HG02943 (cell line): ENCODE measurements around the gene ZIC4.

Source experiments
- ATAC-seq: cut with Tn5 transposase; IDR thresholded peaks from one replicate; pipeline ENCODE4 v1.9.1; 2021; ENCODE audit warnings: mild to moderate bottlenecking, low read depth, moderate library complexity; ENCODE audit not compliant: unreplicated experiment

Gene ZIC4

DNA sequence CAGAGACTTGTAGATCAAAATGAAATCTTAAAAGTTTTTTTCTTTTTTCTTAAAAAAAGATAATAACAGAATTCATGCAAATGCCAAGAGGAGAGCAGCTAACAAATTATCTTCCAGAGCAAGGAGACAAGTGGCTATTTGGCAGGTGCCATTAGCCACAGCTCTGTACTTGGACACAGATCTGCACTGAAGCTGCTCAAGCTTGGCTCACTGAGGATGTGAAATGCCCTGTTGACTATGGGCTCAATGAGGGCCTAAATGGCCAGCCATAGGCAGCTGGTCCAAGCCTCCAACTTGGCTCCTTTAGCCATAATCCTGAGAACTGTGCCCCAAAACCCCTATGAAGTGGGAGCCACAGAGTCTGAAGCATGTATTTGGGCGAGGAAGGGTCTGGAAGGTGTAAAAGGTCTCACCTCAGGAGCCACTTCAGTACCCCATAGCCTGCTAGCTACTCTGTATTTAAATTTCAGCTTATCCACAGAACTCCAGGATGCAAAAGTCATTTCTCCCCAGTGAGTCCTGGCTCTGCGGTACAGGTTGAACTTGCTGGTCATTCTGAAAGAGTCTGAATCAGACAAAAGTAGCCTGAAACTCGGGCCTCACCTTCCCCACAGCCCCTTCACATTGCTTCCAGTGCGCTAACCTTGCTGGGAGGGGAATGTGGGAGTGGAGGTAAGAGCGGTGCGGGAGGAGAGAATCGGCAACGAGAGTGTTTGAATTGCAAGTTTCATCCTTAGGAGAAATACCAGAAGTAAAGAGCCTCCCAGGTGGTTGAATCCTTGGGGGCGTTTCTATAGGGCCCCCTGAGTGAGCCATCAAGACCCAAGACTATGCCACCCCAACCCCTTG is 48.0 kb downstream of the ZIC4 start:
- no peak for ATAC-seq

GRCh38 chr3:147356909-147357900 is 49.1 kb downstream of the ZIC4 start:
- ATAC-seq: no peak

- ATAC-seq: no peak
These were observed 50.0 kb downstream of the ZIC4 start for GRCh38 chr3:147356145-147356908.

- ATAC-seq: no peak
These were observed 50.6 kb downstream of the ZIC4 start for GRCh38 chr3:147355753-147356090.

- ATAC-seq: no peak
These were observed 51.1 kb downstream of the ZIC4 start for GRCh38 chr3:147355084-147355752.

DNA sequence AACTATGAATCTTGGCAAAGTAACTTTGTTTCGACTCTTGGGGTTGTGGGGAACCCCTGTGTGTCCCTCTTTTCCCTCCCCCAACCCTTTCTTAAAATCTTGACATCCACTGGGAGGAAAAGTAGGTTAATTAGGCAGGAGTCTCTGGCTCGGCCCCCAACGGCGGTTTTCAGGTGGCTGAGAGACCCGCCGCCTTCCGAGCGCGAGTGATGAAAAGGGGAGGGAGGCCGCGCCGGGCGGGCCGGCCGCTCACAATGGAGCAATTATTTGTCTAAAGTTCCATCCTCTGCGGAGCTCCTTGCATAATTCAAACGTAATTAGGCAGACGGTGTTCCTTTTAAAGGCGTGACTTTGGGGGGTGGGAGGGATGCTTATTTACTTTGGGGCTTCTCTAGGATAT is 51.7 kb downstream of the ZIC4 start:
- no peak for ATAC-seq

DNA sequence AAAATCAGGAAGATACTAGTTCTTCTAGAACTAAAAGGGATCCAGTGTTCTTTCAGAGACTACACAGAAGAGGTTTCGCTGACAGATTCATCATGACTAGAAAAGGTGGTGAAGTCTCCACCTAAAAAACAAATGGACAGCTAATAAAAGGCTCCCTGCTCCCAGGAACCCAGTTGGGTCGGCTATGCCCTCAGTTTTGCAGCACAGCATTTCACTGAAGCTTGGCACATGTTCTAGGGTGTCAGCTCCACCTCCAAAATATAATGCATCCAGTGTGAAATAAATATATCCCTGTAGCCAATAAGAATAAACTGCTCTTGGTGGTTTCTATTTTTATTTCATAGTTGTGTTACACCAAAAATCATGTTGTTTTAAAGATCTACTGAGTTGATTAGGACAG is 55.0 kb downstream of the ZIC4 start:
- no peak for ATAC-seq

DNA sequence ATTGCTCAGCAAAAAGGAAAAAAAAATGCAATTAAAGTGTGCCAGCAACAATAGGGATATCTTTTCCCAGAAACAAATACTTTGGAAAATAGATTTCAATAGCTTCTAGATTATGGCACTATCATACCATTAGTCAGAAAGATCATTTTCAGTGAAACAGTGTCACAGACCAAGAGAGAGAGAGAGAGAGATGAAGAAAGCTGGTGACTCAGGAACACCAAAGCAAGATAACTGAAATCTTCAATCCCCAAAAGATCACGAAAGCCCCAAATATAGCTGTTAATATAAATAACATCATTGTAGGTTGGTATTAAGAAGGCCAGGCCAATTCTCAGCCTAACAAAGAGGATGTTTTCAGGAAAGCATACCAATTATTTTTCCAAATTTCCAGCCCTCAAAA is 57.4 kb downstream of the ZIC4 start:
- no peak for ATAC-seq

GRCh38 chr3:147343926-147344325 is 62.4 kb downstream of the ZIC4 start:
- ATAC-seq: no peak

GRCh38 chr3:147341727-147342126 is 64.6 kb downstream of the ZIC4 start:
- no peak for ATAC-seq

GRCh38 chr3:147336543-147337278 is 69.6 kb downstream of the ZIC4 start:
- no peak for ATAC-seq
